Measurements from ENCODE around the gene TXNDC2. TPM values are rescaled to one million over a fixed set of nuclear protein-coding genes. Genes with fewer than 3 reads are reported as not detected.

The TXNDC2 gene
- total RNA-seq, 1 donor: under 0.01 TPM

DNA sequence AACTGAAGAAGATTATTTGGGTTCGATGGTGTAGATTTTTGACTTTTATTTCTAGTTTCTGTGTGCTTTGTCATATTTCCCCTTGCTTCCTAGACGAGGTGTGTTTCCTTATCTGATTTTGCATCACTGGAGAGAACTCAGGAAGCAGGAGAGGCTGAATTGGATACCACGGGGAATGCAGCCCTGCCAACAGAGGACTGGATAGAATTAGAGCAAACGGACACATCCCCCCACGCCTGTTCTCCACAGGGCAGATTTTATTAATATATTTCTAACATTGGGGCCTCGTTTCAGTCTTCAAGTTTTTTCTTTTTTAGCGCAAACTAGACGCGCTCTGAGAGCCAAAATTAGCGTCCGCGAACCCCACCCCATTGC, 27.4 kb downstream of the TXNDC2 start:
- DNase-seq (ENCODE audit: low read depth): no peak
- H3K4me3 ChIP-seq (ENCODE audit: low read depth, low read length): peak overlapping the region; percentile 89
- TF ChIP-seq, protein P1, sequence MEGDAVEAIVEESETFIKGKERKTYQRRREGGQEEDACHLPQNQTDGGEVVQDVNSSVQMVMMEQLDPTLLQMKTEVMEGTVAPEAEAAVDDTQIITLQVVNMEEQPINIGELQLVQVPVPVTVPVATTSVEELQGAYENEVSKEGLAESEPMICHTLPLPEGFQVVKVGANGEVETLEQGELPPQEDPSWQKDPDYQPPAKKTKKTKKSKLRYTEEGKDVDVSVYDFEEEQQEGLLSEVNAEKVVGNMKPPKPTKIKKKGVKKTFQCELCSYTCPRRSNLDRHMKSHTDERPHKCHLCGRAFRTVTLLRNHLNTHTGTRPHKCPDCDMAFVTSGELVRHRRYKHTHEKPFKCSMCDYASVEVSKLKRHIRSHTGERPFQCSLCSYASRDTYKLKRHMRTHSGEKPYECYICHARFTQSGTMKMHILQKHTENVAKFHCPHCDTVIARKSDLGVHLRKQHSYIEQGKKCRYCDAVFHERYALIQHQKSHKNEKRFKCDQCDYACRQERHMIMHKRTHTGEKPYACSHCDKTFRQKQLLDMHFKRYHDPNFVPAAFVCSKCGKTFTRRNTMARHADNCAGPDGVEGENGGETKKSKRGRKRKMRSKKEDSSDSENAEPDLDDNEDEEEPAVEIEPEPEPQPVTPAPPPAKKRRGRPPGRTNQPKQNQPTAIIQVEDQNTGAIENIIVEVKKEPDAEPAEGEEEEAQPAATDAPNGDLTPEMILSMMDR (IDR thresholded peaks at IDR 0.05; ENCODE audit: insufficient read depth, low read depth, low read length): no peak

DNA sequence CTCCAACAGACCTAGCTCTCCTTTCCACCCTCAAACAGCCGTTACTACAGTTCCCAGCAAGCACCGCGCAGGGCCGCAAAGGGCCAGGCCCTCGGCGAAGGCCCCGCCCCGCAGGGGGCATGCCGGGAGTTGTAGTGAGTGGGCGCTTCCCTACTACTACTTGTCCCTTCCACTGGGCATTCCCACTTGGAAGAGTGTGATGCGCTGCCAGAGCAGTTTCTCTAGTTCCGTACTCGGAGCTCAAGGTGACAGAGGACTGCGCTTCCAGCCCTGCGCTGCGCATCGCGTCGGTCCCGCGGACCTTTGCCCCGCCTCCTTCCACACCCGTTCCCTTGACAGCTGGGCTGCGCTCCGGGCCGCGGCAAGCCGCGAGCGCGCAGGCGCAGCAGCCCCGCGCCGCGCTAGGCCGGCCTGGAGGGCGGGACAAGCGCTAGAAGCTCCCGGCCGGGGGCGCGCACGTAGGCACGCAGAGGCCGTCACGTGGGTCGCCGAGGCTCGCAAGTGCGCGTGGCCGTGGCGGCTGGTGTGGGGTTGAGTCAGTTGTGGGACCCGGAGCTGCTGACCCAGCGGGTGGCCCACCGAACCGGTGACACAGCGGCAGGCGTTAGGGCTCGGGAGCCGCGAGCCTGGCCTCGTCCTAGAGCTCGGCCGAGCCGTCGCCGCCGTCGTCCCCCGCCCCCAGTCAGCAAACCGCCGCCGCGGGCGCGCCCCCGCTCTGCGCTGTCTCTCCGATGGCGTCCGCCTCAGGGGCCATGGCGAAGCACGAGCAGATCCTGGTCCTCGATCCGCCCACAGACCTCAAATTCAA, 28.0 kb downstream of the TXNDC2 start, which contains the start of gene VAPA:
Gene VAPA, plus strand, starts transcription at position 491 of the 808 bp plus-strand sequence. Its CDS starts 241 bp downstream, at position 732.
- H3K4me3 ChIP-seq (ENCODE audit: low read depth, low read length): peak within 1 kb of the TSS; percentile 89
- TF ChIP-seq, protein P1 (IDR thresholded peaks at IDR 0.05; ENCODE audit: insufficient read depth, low read depth, low read length): no peak
- DNase-seq (ENCODE audit: low read depth): peak; percentile 95

DNA sequence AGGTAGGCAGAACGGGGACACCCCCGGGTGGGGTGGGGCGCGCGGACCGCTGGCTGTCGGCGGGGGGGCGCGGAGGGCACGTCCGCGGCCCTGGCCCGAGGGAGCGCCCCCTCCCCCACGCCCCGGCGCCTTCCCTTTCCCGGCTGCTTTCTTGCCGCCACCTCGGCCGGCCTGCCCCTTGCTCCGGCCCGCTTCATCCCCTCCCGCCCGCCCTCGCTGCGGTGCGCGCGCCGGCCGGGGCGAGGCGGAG, 28.5 kb downstream of the TXNDC2 start:
- H3K4me3 ChIP-seq (ENCODE audit: low read depth, low read length): peak overlapping the region; percentile 89
- TF ChIP-seq, protein P1 (IDR thresholded peaks at IDR 0.05; ENCODE audit: insufficient read depth, low read depth, low read length): no peak
- no peak for DNase-seq (ENCODE audit: low read depth)

DNA sequence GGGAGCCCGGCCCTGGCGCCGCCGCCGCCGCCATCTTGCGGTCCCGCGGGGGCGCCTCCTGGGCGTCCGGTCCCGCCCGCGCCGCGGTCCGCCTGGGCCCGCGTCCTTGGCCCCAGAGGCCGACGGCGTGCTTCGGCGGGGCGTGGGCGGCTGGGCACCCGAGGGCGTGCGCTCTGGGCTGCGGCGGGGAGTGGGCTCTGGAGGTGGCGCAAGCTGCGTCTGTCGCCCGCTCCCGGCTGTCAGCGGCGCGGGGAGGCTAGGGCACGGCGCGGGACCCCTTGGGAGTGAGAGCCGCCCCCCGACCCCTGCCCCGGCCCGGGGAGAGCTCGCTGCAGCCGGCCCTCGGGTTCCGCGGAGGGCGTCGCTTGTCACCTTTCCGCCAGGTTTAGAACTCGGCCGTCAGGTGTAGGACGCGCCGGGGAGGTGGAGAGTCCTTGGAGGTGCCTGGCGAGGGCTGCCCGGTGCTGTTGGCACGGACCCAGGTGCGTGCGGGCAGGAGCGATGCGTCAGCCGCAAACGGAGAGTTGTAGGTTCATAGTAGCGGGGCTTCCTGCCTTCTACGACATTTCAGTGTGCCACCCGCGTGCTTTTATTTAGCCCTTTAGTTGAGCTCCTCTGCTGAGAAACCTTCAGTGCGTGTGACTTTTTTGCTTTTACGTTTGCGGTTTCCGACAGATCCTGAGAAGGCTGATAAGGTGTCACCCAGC, 29.0 kb downstream of the TXNDC2 start:
- H3K4me3 ChIP-seq (ENCODE audit: low read depth, low read length): peak overlapping the region; percentile 89
- peak; percentile 86 for DNase-seq (ENCODE audit: low read depth)
- TF ChIP-seq, protein P1 (IDR thresholded peaks at IDR 0.05; ENCODE audit: insufficient read depth, low read depth, low read length): no peak

DNA sequence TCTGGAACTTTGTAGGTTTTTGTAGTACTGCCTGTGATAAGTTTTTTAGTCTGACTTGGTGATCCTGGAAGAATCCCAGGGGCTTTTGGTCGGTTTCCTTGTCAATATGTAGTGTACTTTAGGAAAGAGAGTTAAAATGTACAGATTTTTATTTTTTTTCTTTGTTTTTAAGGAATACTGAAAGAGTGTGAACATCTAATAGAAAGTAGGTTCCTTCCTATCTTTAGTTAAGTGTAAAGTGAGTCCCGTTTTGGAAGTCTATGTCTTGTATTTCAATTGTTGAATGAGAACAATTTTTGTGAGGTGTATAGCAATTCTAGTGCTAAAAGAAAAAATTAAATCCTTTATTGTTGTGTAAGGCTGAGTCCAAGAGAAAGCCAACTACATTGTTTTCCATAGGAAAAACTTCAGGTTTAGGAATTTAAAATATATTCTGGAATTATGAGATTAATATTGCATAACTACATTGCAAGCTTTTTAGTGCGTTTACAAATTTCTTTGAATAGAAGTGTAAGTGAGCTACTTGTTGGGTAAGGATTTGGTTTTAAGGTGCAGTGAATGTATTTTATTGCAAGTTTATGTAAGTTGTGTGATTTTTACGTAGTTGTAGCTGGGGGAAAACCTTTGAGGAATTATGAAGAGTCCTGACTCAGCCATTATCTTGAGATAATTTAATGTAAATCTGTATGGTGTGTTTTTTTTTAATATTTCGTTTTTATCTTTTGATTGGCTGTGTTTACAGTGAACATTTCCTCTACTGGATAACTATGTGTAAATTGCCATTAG, 29.7 kb downstream of the TXNDC2 start:
- DNase-seq (ENCODE audit: low read depth): peak; percentile 50
- TF ChIP-seq, protein P1 (IDR thresholded peaks at IDR 0.05; ENCODE audit: insufficient read depth, low read depth, low read length): no peak
- H3K4me3 ChIP-seq (ENCODE audit: low read depth, low read length): peak overlapping the region; percentile 89

DNA sequence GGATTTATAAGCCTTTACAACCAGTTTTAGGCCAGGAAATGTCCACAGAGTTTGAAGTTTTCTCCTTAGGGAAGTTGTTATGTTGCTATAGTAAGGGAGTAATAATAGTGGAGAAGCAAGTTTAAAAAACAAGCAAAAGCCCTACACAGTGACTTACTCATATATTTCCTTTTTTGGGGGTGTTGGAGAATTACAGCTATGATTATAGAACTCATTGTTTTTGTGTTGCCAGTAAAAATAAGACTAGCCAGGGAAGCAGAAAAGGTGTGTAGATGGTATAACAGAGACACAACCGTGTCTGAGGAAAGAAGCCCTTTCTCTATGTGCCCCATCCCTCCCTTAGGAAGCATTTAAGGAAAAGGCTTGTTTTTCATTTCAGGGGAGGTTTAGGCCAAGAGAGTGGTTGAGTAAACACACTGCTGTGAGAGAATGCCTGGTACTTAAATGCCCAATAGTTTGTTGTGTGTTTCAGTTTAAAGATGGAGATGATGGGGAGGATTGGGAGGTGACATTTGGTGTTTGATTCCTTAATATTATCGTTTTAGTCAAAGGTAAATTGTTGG, 30.4 kb downstream of the TXNDC2 start:
- TF ChIP-seq, protein P1 (IDR thresholded peaks at IDR 0.05; ENCODE audit: insufficient read depth, low read depth, low read length): no peak
- DNase-seq (ENCODE audit: low read depth): peak; percentile 40
- H3K4me3 ChIP-seq (ENCODE audit: low read depth, low read length): peak overlapping the region; percentile 89
